Fibroblast of skin of right biceps (primary cell): ENCODE measurements around the gene SPATA2L.

Experiments
- DNase-seq: peaks from one replicate; pipeline ENCODE4 v3.0.0-alpha.2; 2013

Gene SPATA2L

DNA sequence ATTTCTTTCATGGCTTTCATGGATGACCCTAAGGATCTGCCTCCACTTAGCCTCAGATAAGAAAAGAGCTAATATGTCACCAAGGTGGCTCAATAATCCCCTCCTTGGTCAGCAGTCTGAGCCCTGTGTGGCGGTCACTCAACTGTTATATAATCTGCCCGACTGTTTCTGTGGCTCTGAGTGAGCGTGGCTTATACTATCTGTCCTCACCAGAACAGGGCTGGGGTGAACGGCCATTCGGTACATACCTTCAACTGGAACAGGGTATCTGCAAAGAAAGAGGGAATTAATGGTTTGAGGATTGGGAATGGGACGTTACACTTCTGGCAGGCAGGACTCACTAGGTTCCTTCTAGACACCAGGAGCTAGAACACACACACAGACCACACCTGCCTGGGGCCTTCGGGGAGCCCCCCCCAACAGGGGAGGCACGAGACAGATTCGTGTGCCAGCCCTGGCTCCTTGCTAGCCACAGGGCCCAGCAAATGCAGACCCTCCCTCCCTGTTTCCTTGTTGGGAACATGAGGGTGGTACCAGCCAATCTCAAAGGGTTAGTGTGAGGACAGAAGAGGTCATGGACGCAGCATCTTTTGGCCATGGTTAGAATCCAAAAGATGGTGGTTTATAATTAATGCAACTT lies 47.7 kb downstream of the SPATA2L start:
- DNase-seq: no peak

DNA sequence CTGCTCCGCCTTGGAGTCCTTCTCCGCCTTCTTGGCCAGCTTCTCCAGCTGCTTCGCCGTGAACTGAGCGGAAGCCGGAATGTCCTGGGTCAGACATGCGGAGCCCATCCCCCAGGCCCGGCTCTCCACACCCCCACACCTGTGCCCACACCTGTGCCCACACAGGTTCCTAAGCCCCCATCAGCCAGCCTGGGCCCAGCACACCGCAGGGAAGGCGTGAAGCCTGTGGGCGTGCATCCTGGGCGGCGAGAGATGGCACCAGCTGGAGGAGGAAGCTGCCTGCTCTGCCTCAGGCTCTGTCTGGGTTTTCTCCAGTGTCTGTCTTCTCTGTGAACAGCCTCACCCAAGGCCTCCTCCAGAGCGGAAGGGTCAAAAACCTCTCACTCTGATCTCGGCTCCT lies 49.9 kb downstream of the SPATA2L start:
- no peak for DNase-seq

DNA sequence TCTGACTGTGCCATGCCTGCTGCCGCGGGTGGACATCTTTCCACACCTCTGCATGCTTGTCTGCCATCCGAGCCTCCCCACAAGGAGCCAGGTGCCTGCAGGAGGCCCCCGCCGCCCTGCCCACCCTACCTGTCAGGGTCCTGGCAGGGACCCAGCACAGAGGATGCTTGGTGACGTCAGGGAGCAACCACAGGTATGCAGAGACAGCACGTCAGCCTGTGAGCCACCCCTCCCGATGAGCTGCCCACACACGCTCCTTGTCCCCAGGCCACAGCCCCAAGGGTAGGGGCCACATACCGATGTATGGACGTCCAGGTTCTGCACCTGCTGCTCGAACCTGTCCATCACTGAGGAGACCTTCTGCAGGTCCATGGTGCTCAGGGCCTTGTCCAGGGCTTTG lies 54.6 kb downstream of the SPATA2L start:
- no peak for DNase-seq
